B cell (primary cell): ENCODE data around the gene KRTAP9-1. TPM values are rescaled to one million over a fixed set of nuclear protein-coding genes. Genes with fewer than 3 reads are reported as not detected.

Experiments
- ATAC-seq: fragments of 200-7000 bp; cut with Tn5 transposase; one replicate; pipeline ENCODE4 v1.10.0; 2021; ENCODE audit warnings: low read depth, mild to moderate bottlenecking, moderate number of reproducible peaks, moderate library complexity
- CTCF ChIA-PET: fragments of 350-600 bp; sonication (Branson Sonifier 250); formaldehyde crosslinking; loops from one replicate; lab custom pipeline; 2021; ENCODE audit warnings: antibody characterized with exemption, inconsistent platforms; lab: Charles Lee
- POLR2A ChIA-PET: fragments of 350-600 bp; sonication (Branson Sonifier 250); formaldehyde crosslinking; loops from one replicate; lab custom pipeline; 2021; ENCODE audit warnings: antibody characterized with exemption; lab: Charles Lee
- DNase-seq: peaks from one replicate; pipeline ENCODE4 v3.0.0; 2013
- H2AFZ ChIP-seq: 2 replicates; pipeline ENCODE4 v1.6.1; 2012; ENCODE audit warnings: mild to moderate bottlenecking, low read depth, low read length; ENCODE audit not compliant: insufficient read depth, poor library complexity, severe bottlenecking
- H3K27ac ChIP-seq, 2 donors: 1 replicate in 1 of 2; 2 replicates in 1 of 2; pipeline ENCODE4 v1.5.1; 2012 to 2013; ENCODE audit warnings: low read length in 2 of 2, mild to moderate bottlenecking in 2 of 2, moderate library complexity in 1 of 2
- H3K27me3 ChIP-seq, 4 experiments: fragments of 200-600 bp in 1 of 4; sonication (generic) in 1 of 4; replicated peaks in 1 of 4; 1 replicate in 2 of 4; 2 replicates in 2 of 4; pipeline versions ENCODE4 v1.6.1 to v1.7.0; 2013 to 2016; ENCODE audit warnings: low read length in 3 of 4, mild to moderate bottlenecking in 2 of 4, mixed read lengths in 1 of 4, moderate library complexity in 1 of 4; ENCODE audit not compliant: insufficient read depth in 4 of 4, control insufficient read depth in 3 of 4; ENCODE audit errors: control extremely low read depth in 1 of 4
- H3K36me3 ChIP-seq, 2 experiments: replicated peaks in 1 of 2; 1 replicate in 1 of 2; 2 replicates in 1 of 2; pipeline versions ENCODE4 v1.6.1 to v1.7.1; 2013; ENCODE audit warnings: low read length in 1 of 2; ENCODE audit not compliant: insufficient read depth in 2 of 2, control insufficient read depth in 1 of 2; ENCODE audit errors: control extremely low read depth in 1 of 2, extremely low read depth in 1 of 2
- H3K4me1 ChIP-seq, 2 donors: fragments of 200-600 bp in 1 of 2; sonication (generic) in 1 of 2; 1 replicate in 1 of 2; 2 replicates in 1 of 2; pipeline versions ENCODE4 v1.5.1 to v1.6.1; 2013 to 2017; ENCODE audit warnings: low read length in 2 of 2; ENCODE audit not compliant: control insufficient read depth in 2 of 2, insufficient read depth in 2 of 2
- H3K4me2 ChIP-seq: replicated peaks from 2 replicates; pipeline ENCODE3; 2012; ENCODE audit warnings: mild to moderate bottlenecking, low read depth, low read length; ENCODE audit not compliant: poor library complexity, severe bottlenecking
- H3K4me3 ChIP-seq, 5 experiments: fragments of 200-600 bp in 1 of 5; sonication (generic) in 1 of 5; 1 replicate in 3 of 5; 2 replicates in 2 of 5; pipeline versions ENCODE4 v1.5.1 to v1.7.0; 2011 to 2016; ENCODE audit warnings: low read length in 4 of 5, mild to moderate bottlenecking in 4 of 5, low read depth in 2 of 5, control low read depth in 1 of 5, moderate library complexity in 1 of 5; ENCODE audit not compliant: insufficient read depth in 1 of 5; ENCODE audit errors: control extremely low read depth in 1 of 5, extremely low read depth in 1 of 5
- H3K79me2 ChIP-seq: fragments of 200-600 bp; sonication (generic); one replicate; pipeline ENCODE4 v1.6.0; 2016; ENCODE audit warnings: low read length; ENCODE audit not compliant: control insufficient read depth, insufficient read depth
- H3K9ac ChIP-seq: fragments of 200-600 bp; sonication (generic); 2 replicates; pipeline ENCODE4 v1.6.1; 2017; ENCODE audit warnings: mild to moderate bottlenecking, low read length, moderate library complexity
- H3K9me3 ChIP-seq, 3 donors: one replicate each; pipeline versions ENCODE4 v1.6.1 to v1.7.1; 2013; ENCODE audit warnings: low read length in 2 of 3; ENCODE audit not compliant: control insufficient read depth in 2 of 3, insufficient read depth in 1 of 3; ENCODE audit errors: control extremely low read depth in 1 of 3
- H4K20me1 ChIP-seq: 2 replicates; pipeline ENCODE4 v1.6.0; 2012; ENCODE audit warnings: mild to moderate bottlenecking, low read length; ENCODE audit not compliant: insufficient read depth, control insufficient read depth, poor library complexity, severe bottlenecking
- H3K27ac Mint-ChIP-seq: one replicate; pipeline ENCODE4 v1.8.0; 2021; ENCODE audit warnings: mixed read lengths
- H3K27me3 Mint-ChIP-seq: one replicate; pipeline ENCODE4 v1.8.0; 2021; ENCODE audit warnings: mixed read lengths
- H3K4me1 Mint-ChIP-seq: one replicate; pipeline ENCODE4 v1.8.0; 2021; ENCODE audit warnings: mixed read lengths
- H3K4me3 Mint-ChIP-seq: one replicate; pipeline ENCODE4 v1.8.0; 2021; ENCODE audit warnings: mixed read lengths
- H3K9me3 Mint-ChIP-seq: one replicate; pipeline ENCODE4 v1.8.0; 2022; ENCODE audit warnings: mixed read lengths; ENCODE audit not compliant: insufficient read depth
- EZH2 ChIP-seq: IDR thresholded peaks from 2 replicates; pipeline ENCODE4 v1.6.1; 2012; ENCODE audit warnings: borderline replicate concordance, low read depth, mild to moderate bottlenecking, moderate library complexity, low read length; ENCODE audit not compliant: insufficient read depth, poor library complexity, severe bottlenecking
- WGBS: methylation state at CpG from one replicate; pipeline ENCODE4 v1.1.5; 2013; ENCODE audit warnings: missing lambda C conversion rate; ENCODE audit not compliant: insufficient coverage; 5-methylcytosine and 5-hydroxymethylcytosine counted together
- intact Hi-C: fragments of 100-400 bp; cut with micrococcal nuclease; formaldehyde crosslinking; loops from one replicate; pipeline ENCODE4 v1.10.0; 2022
- polyA plus RNA-seq: library from polyadenylated mRNA; depleted of rRNA; stranded (reverse); fragments of >200 nt; gene quantifications from 2 replicates; pipeline ENCODE4 v1.2.3, GENCODE V29; 2012
- total RNA-seq, 2 donors: library from RNA; stranded (reverse); fragments of 120-200 nt in 1 of 2; gene quantifications; 1 replicate in 1 of 2; 2 replicates in 1 of 2; pipeline versions ENCODE4 v1.2.3 to v1.2.4, GENCODE V29; 2013 to 2022
- TF ChIP-seq, protein P1 (sequence below): fragments of 200-600 bp; IDR thresholded peaks from one replicate; pipeline ENCODE4 v1.8.0; 2022; ENCODE audit warnings: antibody characterized with exemption, mild to moderate bottlenecking

KRTAP9-1 gene
- total and polyA plus RNA-seq, 2 donors (not counting 1 experiment from before 2014, with no cell fraction given) = not detected

DNA sequence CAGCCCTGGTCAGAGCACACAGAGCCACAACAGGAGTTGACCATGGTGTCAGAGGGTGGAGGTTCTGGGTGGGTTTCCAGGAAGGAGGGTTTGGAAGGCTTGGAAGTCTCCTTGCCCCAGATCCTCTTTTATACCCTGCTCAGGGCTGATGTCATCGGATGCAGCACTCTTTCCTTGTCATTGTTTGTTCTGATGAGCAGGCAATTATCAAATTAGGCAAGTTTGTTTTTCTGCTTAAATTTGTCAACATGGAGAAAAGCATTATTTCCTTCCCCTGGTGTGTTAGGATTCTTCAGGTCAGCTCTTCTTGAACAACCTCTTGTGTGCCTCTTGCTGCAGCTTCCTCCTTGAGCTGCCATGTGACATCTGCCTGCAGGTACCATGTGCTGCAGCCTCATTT is 29.0 kb upstream of the KRTAP9-1 start, which contains the start of gene KRTAP4-4:
Gene KRTAP4-4, minus strand, starts transcription at position 101 of the 400 bp plus-strand sequence. Its CDS starts 57 bp downstream, at position 44.
- ATAC-seq (no peak), DNase-seq (no peak)
- no peaks in the 10 kb centered on the region for H3K4me1 Mint-ChIP-seq
- H2AFZ ChIP-seq = no peak within 1 kb of the TSS
- H3K4me2 ChIP-seq = no peak within 1 kb of the TSS
- no peak within 1 kb of the TSS for H3K4me3 ChIP-seq
- TF ChIP-seq, protein P1, sequence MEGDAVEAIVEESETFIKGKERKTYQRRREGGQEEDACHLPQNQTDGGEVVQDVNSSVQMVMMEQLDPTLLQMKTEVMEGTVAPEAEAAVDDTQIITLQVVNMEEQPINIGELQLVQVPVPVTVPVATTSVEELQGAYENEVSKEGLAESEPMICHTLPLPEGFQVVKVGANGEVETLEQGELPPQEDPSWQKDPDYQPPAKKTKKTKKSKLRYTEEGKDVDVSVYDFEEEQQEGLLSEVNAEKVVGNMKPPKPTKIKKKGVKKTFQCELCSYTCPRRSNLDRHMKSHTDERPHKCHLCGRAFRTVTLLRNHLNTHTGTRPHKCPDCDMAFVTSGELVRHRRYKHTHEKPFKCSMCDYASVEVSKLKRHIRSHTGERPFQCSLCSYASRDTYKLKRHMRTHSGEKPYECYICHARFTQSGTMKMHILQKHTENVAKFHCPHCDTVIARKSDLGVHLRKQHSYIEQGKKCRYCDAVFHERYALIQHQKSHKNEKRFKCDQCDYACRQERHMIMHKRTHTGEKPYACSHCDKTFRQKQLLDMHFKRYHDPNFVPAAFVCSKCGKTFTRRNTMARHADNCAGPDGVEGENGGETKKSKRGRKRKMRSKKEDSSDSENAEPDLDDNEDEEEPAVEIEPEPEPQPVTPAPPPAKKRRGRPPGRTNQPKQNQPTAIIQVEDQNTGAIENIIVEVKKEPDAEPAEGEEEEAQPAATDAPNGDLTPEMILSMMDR = no peak
- TF ChIP-seq EZH2 = no peak
- no peak within 1 kb of the TSS for H3K9ac ChIP-seq
- no peak within 1 kb of the TSS for H3K27ac Mint-ChIP-seq
- H3K9me3 ChIP-seq = no peaks in the 10 kb centered on the region
- no peak within 1 kb of the TSS for H3K27ac ChIP-seq
- peaks cover 0 to 8% (median 0%) of the 10 kb centered on the region in 4 experiments for H3K27me3 ChIP-seq
- H3K27me3 Mint-ChIP-seq = peaks cover 37% of the 10 kb centered on the region
- intact Hi-C loops = no loop called here
- no peaks in the 10 kb centered on the region for H3K36me3 ChIP-seq
- no peaks in the 10 kb centered on the region for H3K4me1 ChIP-seq
- H3K9me3 Mint-ChIP-seq = no peaks in the 10 kb centered on the region
- ChIA-PET CTCF (no interaction called here), POLR2A (no interaction called here)
- no peaks in the 10 kb centered on the region for H3K79me2 ChIP-seq
- no CpG with 5 or more reads among the region's 1 CpG for WGBS
- no peak within 1 kb of the TSS for H3K4me3 Mint-ChIP-seq
- H4K20me1 ChIP-seq = no peaks in the 10 kb centered on the region

DNA sequence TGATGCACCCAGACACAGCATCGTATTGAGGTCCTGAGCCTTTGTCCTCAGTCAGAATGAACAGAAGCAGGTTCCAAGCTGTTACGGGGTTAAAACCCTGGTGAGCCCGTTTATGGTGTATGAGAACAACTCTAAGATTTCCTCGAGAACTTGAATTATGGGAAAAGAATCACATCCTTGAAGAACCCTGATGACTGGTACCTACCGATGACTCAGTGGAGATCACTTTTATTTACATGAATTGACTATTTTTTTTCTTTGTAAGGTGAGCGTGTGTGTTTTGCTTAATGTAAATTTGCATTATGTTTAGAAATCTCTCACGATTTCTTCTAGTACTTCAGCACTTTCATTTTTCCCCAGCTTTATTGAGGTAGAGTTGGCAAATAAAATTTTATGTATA is 25.9 kb upstream of the KRTAP9-1 start:
- Histone ChIP-seq H3K27ac (no peak overlapping the region), H3K4me2 (no peak overlapping the region), H3K79me2 (no peaks in the 10 kb centered on the region), H3K9me3 (peaks cover 0 to 6% (median 0%) of the 10 kb centered on the region in 3 donors), H3K27me3 (no peaks in the 10 kb centered on the region), H3K4me3 (no peak overlapping the region), H3K9ac (no peak overlapping the region), H3K36me3 (no peaks in the 10 kb centered on the region), H3K4me1 (no peaks in the 10 kb centered on the region), H4K20me1 (no peaks in the 10 kb centered on the region), H2AFZ (no peak overlapping the region)
- Mint-ChIP-seq H3K9me3 (no peaks in the 10 kb centered on the region), H3K27me3 (peaks cover 22% of the 10 kb centered on the region), H3K4me3 (no peak overlapping the region), H3K4me1 (no peaks in the 10 kb centered on the region), H3K27ac (no peak overlapping the region)
- intact Hi-C loops = no loop called here
- DNase-seq = no peak
- TF ChIP-seq EZH2 = no peak
- TF ChIP-seq, protein P1 = no peak
- 95% methylated on average over 5 of the region's 7 CpGs for WGBS
- ChIA-PET POLR2A (no interaction called here), CTCF (no interaction called here)
- ATAC-seq = no peak
